ENCODE data around the gene BANP.
"Not testable (repeated sequence)": the region's sequence is repeated elsewhere in the genome, so short reads cannot be mapped to it uniquely, and the experiment has no call there.

DNA sequence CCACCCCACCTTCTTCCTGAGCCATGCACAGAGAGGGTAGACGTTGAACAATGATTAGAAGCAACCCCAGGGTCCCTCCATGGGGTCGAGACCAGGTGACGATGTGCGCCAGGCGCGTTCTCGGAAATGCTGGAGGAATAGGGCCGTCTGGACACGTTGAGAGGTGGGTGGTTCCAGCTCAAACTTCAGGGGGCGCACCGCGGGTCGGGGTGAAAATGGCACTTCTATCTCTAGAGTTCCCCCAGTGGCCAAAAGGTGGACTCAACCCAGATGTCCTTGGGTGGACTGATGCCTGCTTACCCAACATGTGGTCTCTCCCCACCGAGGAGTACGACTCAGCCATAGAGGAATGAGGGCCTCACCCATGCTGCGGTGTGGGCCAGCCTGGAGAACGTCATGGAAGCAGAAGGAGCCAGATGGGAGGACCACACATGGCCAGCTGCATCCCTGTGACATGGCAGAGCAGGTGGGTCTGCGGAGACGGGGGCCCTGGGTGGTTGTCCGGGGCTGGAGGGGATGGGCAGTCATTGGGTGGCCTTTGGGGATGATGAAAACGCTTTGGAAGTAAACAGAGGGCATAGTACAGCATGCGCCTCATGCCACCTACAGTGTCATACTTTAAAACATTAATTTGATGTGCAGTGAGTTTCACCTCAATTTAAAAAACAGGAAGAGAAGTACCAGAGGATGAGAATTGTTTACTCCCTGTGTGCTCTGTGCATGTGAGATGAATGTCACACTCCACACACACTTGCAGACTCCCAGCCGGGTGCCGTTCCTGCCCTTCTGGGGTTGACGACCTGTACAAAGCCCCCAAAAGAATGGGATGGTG lies 147.7 kb downstream of the BANP start:
- not testable (repeated sequence) for TF ChIP-seq POLR2A (IDR thresholded peaks at IDR 0.05; ENCODE audit: borderline replicate concordance, extremely low read depth, insufficient read depth, insufficient read length); CEBPB (IDR thresholded peaks at IDR 0.05; ENCODE audit: low read depth); EZH2 (IDR thresholded peaks at IDR 0.05); POLR2AphosphoS5 (IDR thresholded peaks at IDR 0.05; ENCODE audit: low read depth, low read length); SRF (IDR thresholded peaks at IDR 0.05; ENCODE audit: low read depth); JUND (IDR thresholded peaks at IDR 0.05); EZH2phosphoT487 (IDR thresholded peaks at IDR 0.05; ENCODE audit: borderline replicate concordance); MAX (IDR thresholded peaks at IDR 0.05); ELF1 (IDR thresholded peaks at IDR 0.05; ENCODE audit: borderline replicate concordance, low read depth); SP1 (IDR thresholded peaks at IDR 0.05; ENCODE audit: low read depth)
- TF ChIP-seq, protein P1, sequence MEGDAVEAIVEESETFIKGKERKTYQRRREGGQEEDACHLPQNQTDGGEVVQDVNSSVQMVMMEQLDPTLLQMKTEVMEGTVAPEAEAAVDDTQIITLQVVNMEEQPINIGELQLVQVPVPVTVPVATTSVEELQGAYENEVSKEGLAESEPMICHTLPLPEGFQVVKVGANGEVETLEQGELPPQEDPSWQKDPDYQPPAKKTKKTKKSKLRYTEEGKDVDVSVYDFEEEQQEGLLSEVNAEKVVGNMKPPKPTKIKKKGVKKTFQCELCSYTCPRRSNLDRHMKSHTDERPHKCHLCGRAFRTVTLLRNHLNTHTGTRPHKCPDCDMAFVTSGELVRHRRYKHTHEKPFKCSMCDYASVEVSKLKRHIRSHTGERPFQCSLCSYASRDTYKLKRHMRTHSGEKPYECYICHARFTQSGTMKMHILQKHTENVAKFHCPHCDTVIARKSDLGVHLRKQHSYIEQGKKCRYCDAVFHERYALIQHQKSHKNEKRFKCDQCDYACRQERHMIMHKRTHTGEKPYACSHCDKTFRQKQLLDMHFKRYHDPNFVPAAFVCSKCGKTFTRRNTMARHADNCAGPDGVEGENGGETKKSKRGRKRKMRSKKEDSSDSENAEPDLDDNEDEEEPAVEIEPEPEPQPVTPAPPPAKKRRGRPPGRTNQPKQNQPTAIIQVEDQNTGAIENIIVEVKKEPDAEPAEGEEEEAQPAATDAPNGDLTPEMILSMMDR (IDR thresholded peaks at IDR 0.05 in 2 of 3, conservative IDR thresholded peaks at IDR 0.05 in 1 of 3; ENCODE audit: borderline replicate concordance in 1 of 3, insufficient read depth in 1 of 3, low read depth in 2 of 3, low read length in 2 of 3): peak; percentile 32 to 38 (median 37); a peak in 4 of 6 replicates

All from HCT116 (cell line).